ENCODE data around the gene MACO1.

Gene MACO1

GRCh38 chr1:25522031-25522655, 91.4 kb downstream of the MACO1 start:
- no peak overlapping the region for H3K27ac ChIP-seq (ENCODE audit: insufficient read depth, low read depth, low read length, poor library complexity, severe bottlenecking)
- H3K4me1 ChIP-seq (ENCODE audit: control insufficient read depth, insufficient read depth, low read length), result no peaks in the 10 kb centered on the region
- H3K27me3 ChIP-seq (ENCODE audit: control insufficient read depth, insufficient read depth, low read length, poor library complexity, severe bottlenecking), result no peaks in the 10 kb centered on the region
- no peak overlapping the region for H3K4me3 ChIP-seq (ENCODE audit: insufficient read depth, low read depth, low read length)
- WGBS, 2 experiments, result 88 to 91% methylated on average over 5 of the region's 5 CpGs
- H3K9me3 ChIP-seq (ENCODE audit: control insufficient read depth, low read length), result no peaks in the 10 kb centered on the region
- no peaks in the 10 kb centered on the region for H3K36me3 ChIP-seq (ENCODE audit: control insufficient read depth, insufficient read depth, low read length)

GRCh38 chr1:25523542-25523941, 92.8 kb downstream of the MACO1 start:
- H3K9me3 ChIP-seq (ENCODE audit: control insufficient read depth, low read length), result no peaks in the 10 kb centered on the region
- H3K27me3 ChIP-seq (ENCODE audit: control insufficient read depth, insufficient read depth, low read length, poor library complexity, severe bottlenecking), result no peaks in the 10 kb centered on the region
- H3K4me1 ChIP-seq (ENCODE audit: control insufficient read depth, insufficient read depth, low read length), result no peaks in the 10 kb centered on the region
- WGBS, 2 experiments, result 35 to 38% methylated on average over 9 to 10 of the region's 10 CpGs
- H3K4me3 ChIP-seq (ENCODE audit: insufficient read depth, low read depth, low read length), result no peak overlapping the region
- no peaks in the 10 kb centered on the region for H3K36me3 ChIP-seq (ENCODE audit: control insufficient read depth, insufficient read depth, low read length)
- no peak overlapping the region for H3K27ac ChIP-seq (ENCODE audit: insufficient read depth, low read depth, low read length, poor library complexity, severe bottlenecking)

- H3K9me3 ChIP-seq (ENCODE audit: control insufficient read depth, low read length), result no peaks in the 10 kb centered on the region
- no peaks in the 10 kb centered on the region for H3K27me3 ChIP-seq (ENCODE audit: control insufficient read depth, insufficient read depth, low read length, poor library complexity, severe bottlenecking)
- no peak overlapping the region for H3K4me3 ChIP-seq (ENCODE audit: insufficient read depth, low read depth, low read length)
- 87 to 90% methylated on average over 15 of the region's 15 CpGs for WGBS, 2 experiments
- no peaks in the 10 kb centered on the region for H3K4me1 ChIP-seq (ENCODE audit: control insufficient read depth, insufficient read depth, low read length)
- H3K36me3 ChIP-seq (ENCODE audit: control insufficient read depth, insufficient read depth, low read length), result no peaks in the 10 kb centered on the region
- H3K27ac ChIP-seq (ENCODE audit: insufficient read depth, low read depth, low read length, poor library complexity, severe bottlenecking), result no peak overlapping the region
Measured at GRCh38 chr1:25524568-25525360, 94.1 kb downstream of the MACO1 start.

GRCh38 chr1:25525361-25525688, 94.6 kb downstream of the MACO1 start:
- WGBS, 2 experiments, result 83 to 90% methylated on average over 4 of the region's 4 CpGs
- H3K4me1 ChIP-seq (ENCODE audit: control insufficient read depth, insufficient read depth, low read length), result no peaks in the 10 kb centered on the region

GRCh38 chr1:25526753-25527152, 96.1 kb downstream of the MACO1 start:
- Histone ChIP-seq H3K4me3 (ENCODE audit: insufficient read depth, low read depth, low read length) (no peak overlapping the region), H3K27ac (ENCODE audit: insufficient read depth, low read depth, low read length, poor library complexity, severe bottlenecking) (no peak overlapping the region), H3K4me1 (ENCODE audit: control insufficient read depth, insufficient read depth, low read length) (no peaks in the 10 kb centered on the region), H3K27me3 (ENCODE audit: control insufficient read depth, insufficient read depth, low read length, poor library complexity, severe bottlenecking) (no peaks in the 10 kb centered on the region), H3K36me3 (ENCODE audit: control insufficient read depth, insufficient read depth, low read length) (no peaks in the 10 kb centered on the region), H3K9me3 (ENCODE audit: control insufficient read depth, low read length) (no peaks in the 10 kb centered on the region)
- 94% methylated on average over 2 of the region's 2 CpGs for WGBS, 2 experiments

More at GRCh38 chr1:25525361-25525688, 94.6 kb downstream of the MACO1 start:
- H3K36me3 ChIP-seq (ENCODE audit: control insufficient read depth, insufficient read depth, low read length), result no peaks in the 10 kb centered on the region
- no peaks in the 10 kb centered on the region for H3K9me3 ChIP-seq (ENCODE audit: control insufficient read depth, low read length)
- H3K4me3 ChIP-seq (ENCODE audit: insufficient read depth, low read depth, low read length), result no peak overlapping the region
- no peaks in the 10 kb centered on the region for H3K27me3 ChIP-seq (ENCODE audit: control insufficient read depth, insufficient read depth, low read length, poor library complexity, severe bottlenecking)
- H3K27ac ChIP-seq (ENCODE audit: insufficient read depth, low read depth, low read length, poor library complexity, severe bottlenecking), result no peak overlapping the region

GRCh38 chr1:25527226-25527846, 96.6 kb downstream of the MACO1 start:
- WGBS, 2 experiments, result 92 to 93% methylated on average over 11 to 12 of the region's 12 CpGs
- Histone ChIP-seq H3K9me3 (ENCODE audit: control insufficient read depth, low read length) (no peaks in the 10 kb centered on the region), H3K4me1 (ENCODE audit: control insufficient read depth, insufficient read depth, low read length) (no peaks in the 10 kb centered on the region), H3K4me3 (ENCODE audit: insufficient read depth, low read depth, low read length) (no peak overlapping the region), H3K27me3 (ENCODE audit: control insufficient read depth, insufficient read depth, low read length, poor library complexity, severe bottlenecking) (no peaks in the 10 kb centered on the region), H3K27ac (ENCODE audit: insufficient read depth, low read depth, low read length, poor library complexity, severe bottlenecking) (no peak overlapping the region), H3K36me3 (ENCODE audit: control insufficient read depth, insufficient read depth, low read length) (no peaks in the 10 kb centered on the region)

- H3K27me3 ChIP-seq (ENCODE audit: control insufficient read depth, insufficient read depth, low read length, poor library complexity, severe bottlenecking), result no peaks in the 10 kb centered on the region
- 93 to 94% methylated on average over 21 of the region's 21 CpGs for WGBS, 2 experiments
- H3K4me3 ChIP-seq (ENCODE audit: insufficient read depth, low read depth, low read length), result no peak overlapping the region
- no peaks in the 10 kb centered on the region for H3K9me3 ChIP-seq (ENCODE audit: control insufficient read depth, low read length)
- no peaks in the 10 kb centered on the region for H3K4me1 ChIP-seq (ENCODE audit: control insufficient read depth, insufficient read depth, low read length)
- no peaks in the 10 kb centered on the region for H3K36me3 ChIP-seq (ENCODE audit: control insufficient read depth, insufficient read depth, low read length)
- no peak overlapping the region for H3K27ac ChIP-seq (ENCODE audit: insufficient read depth, low read depth, low read length, poor library complexity, severe bottlenecking)
Measured at GRCh38 chr1:25527946-25528595, 97.4 kb downstream of the MACO1 start.

- H3K4me1 ChIP-seq (ENCODE audit: control insufficient read depth, insufficient read depth, low read length), result no peaks in the 10 kb centered on the region
- no peaks in the 10 kb centered on the region for H3K27me3 ChIP-seq (ENCODE audit: control insufficient read depth, insufficient read depth, low read length, poor library complexity, severe bottlenecking)
- WGBS, 2 experiments, result 91% methylated on average over 7 of the region's 7 CpGs
- no peaks in the 10 kb centered on the region for H3K9me3 ChIP-seq (ENCODE audit: control insufficient read depth, low read length)
- no peak overlapping the region for H3K27ac ChIP-seq (ENCODE audit: insufficient read depth, low read depth, low read length, poor library complexity, severe bottlenecking)
- H3K4me3 ChIP-seq (ENCODE audit: insufficient read depth, low read depth, low read length), result no peak overlapping the region
- H3K36me3 ChIP-seq (ENCODE audit: control insufficient read depth, insufficient read depth, low read length), result no peaks in the 10 kb centered on the region
Measured at GRCh38 chr1:25528881-25529517, 98.3 kb downstream of the MACO1 start.

- Histone ChIP-seq H3K27me3 (ENCODE audit: control insufficient read depth, insufficient read depth, low read length, poor library complexity, severe bottlenecking) (no peaks in the 10 kb centered on the region), H3K4me1 (ENCODE audit: control insufficient read depth, insufficient read depth, low read length) (no peaks in the 10 kb centered on the region), H3K9me3 (ENCODE audit: control insufficient read depth, low read length) (no peaks in the 10 kb centered on the region), H3K4me3 (ENCODE audit: insufficient read depth, low read depth, low read length) (no peak overlapping the region), H3K27ac (ENCODE audit: insufficient read depth, low read depth, low read length, poor library complexity, severe bottlenecking) (no peak overlapping the region), H3K36me3 (ENCODE audit: control insufficient read depth, insufficient read depth, low read length) (no peaks in the 10 kb centered on the region)
- WGBS, 2 experiments, result 84% methylated on average over 17 to 18 of the region's 18 CpGs
Measured at GRCh38 chr1:25529518-25530185, 99.0 kb downstream of the MACO1 start.
